Transverse colon (tissue), 4 donors: Measurements from ENCODE around the gene GPHN.
"Not testable (repeated sequence)": the region's sequence is repeated elsewhere in the genome, so short reads cannot be mapped to it uniquely, and the experiment has no call there.

Experiments used
- CTCF ChIP-seq, 5 experiments: fragments of 200-600 bp in 3 of 5; fragments of 450-650 bp in 2 of 5; sonication (generic) in 3 of 5; IDR thresholded peaks; 1 replicate in 2 of 5; 2 replicates in 3 of 5; pipeline ENCODE4 v1.5.1; 2016 to 2017; ENCODE audit warnings: antibody characterized with exemption in 5 of 5, inconsistent platforms in 3 of 5, mild to moderate bottlenecking in 2 of 5, moderate library complexity in 1 of 5
- EP300 ChIP-seq: sonication (generic); formaldehyde crosslinking; IDR thresholded peaks from one replicate; pipeline ENCODE4 v1.6.1; 2017; ENCODE audit warnings: antibody characterized with exemption, low read depth
- POLR2A ChIP-seq: fragments of 450-650 bp; IDR thresholded peaks from one replicate; pipeline ENCODE4 v1.6.1; 2016; ENCODE audit warnings: antibody characterized with exemption, mild to moderate bottlenecking, moderate library complexity
- POLR2AphosphoS5 ChIP-seq, 3 donors: sonication (generic); formaldehyde crosslinking; IDR thresholded peaks; one replicate each; pipeline ENCODE4 v1.6.1; 2016; ENCODE audit warnings: antibody characterized with exemption in 3 of 3

GRCh38 chr14:66502836-66503235 lies 5.1 kb upstream of the GPHN start:
- not testable (repeated sequence) for TF ChIP-seq POLR2A; CTCF (IDR thresholded peaks at IDR 0.05); POLR2AphosphoS5 (IDR thresholded peaks at IDR 0.05); EP300
